GM21390 (cell line): ENCODE results near the gene OGG1.

Experiments used
- ATAC-seq: cut with Tn5 transposase; IDR thresholded peaks from one replicate; pipeline ENCODE4 v1.9.1; 2021; ENCODE audit not compliant: unreplicated experiment

Gene OGG1

GRCh38 chr3:9727041-9727595 is 22.6 kb upstream of the OGG1 start:
- no peak for ATAC-seq

GRCh38 chr3:9727743-9728142 is 22.0 kb upstream of the OGG1 start:
- ATAC-seq: no peak

- no peak for ATAC-seq
These were observed 20.3 kb upstream of the OGG1 start for GRCh38 chr3:9729419-9729818.

GRCh38 chr3:9730657-9731205 is 19.0 kb upstream of the OGG1 start:
- peak; percentile 44 for ATAC-seq

GRCh38 chr3:9731206-9732079 is 18.3 kb upstream of the OGG1 start, which contains the start of gene BRPF1:
Gene BRPF1 (plus strand): TSS chr3:9731735. CDS start chr3:9734141, 2,406 bp downstream.
- ATAC-seq: peak; percentile 95

GRCh38 chr3:9732080-9732739 is 17.5 kb upstream of the OGG1 start:
- ATAC-seq: no peak

- no peak for ATAC-seq
These were observed 17.0 kb upstream of the OGG1 start for GRCh38 chr3:9732740-9733115.

- no peak for ATAC-seq
These were observed 12.9 kb upstream of the OGG1 start for GRCh38 chr3:9736831-9737230.

GRCh38 chr3:9739181-9739580 is 10.6 kb upstream of the OGG1 start:
- no peak for ATAC-seq

- no peak for ATAC-seq
These were observed 7.2 kb upstream of the OGG1 start for GRCh38 chr3:9742560-9742959.

GRCh38 chr3:9743548-9743947 is 6.2 kb upstream of the OGG1 start:
- ATAC-seq: no peak

GRCh38 chr3:9744162-9744561 is 5.6 kb upstream of the OGG1 start:
- no peak for ATAC-seq

GRCh38 chr3:9745521-9745920 is 4.2 kb upstream of the OGG1 start:
- no peak for ATAC-seq

GRCh38 chr3:9746330-9746729 is 3.4 kb upstream of the OGG1 start:
- no peak for ATAC-seq

- ATAC-seq: no peak
These were observed 2.5 kb upstream of the OGG1 start for GRCh38 chr3:9747267-9747666.

GRCh38 chr3:9748031-9748430 is 1.7 kb upstream of the OGG1 start:
- ATAC-seq: no peak

GRCh38 chr3:9749296-9749644 is 482 bp upstream of the OGG1 start:
- no peak for ATAC-seq

GRCh38 chr3:9750556-9751411 is 1.0 kb downstream of the OGG1 start:
- no peak for ATAC-seq

GRCh38 chr3:9754678-9755077 is 4.9 kb downstream of the OGG1 start:
- ATAC-seq: no peak

GRCh38 chr3:9757427-9757826 is 7.7 kb downstream of the OGG1 start:
- no peak for ATAC-seq
